Smooth muscle cell (in vitro differentiated cells): ENCODE results near the gene PRF1. TPM values are rescaled to one million over a fixed set of nuclear protein-coding genes. Genes with fewer than 3 reads are reported as not detected.

Source experiments
- DNase-seq: peaks from one replicate; lab custom pipeline; 2025; ENCODE audit not compliant: unreplicated experiment; lab: John Stamatoyannopoulos, UW
- H2AFZ ChIP-seq: fragments of 200-600 bp; sonication (generic); 2 replicates; pipeline ENCODE4 v1.6.0; 2016; ENCODE audit warnings: antibody characterized with exemption, low read depth, mild to moderate bottlenecking
- H3F3A ChIP-seq: fragments of 200-600 bp; sonication (generic); 2 replicates; pipeline ENCODE4 v1.6.0; 2017; ENCODE audit warnings: antibody characterized with exemption, low read depth
- H3K27ac ChIP-seq: fragments of 200-600 bp; sonication (generic); 2 replicates; pipeline ENCODE4 v1.5.1; 2016; ENCODE audit warnings: low read depth, mild to moderate bottlenecking
- H3K27me3 ChIP-seq: fragments of 200-600 bp; sonication (generic); 2 replicates; pipeline ENCODE4 v1.6.1; 2016; ENCODE audit warnings: low read depth, mild to moderate bottlenecking
- H3K36me3 ChIP-seq: fragments of 200-600 bp; sonication (generic); 2 replicates; pipeline ENCODE4 v1.5.1; 2016; ENCODE audit warnings: low read depth
- H3K4me1 ChIP-seq: fragments of 200-600 bp; sonication (generic); 2 replicates; pipeline ENCODE4 v1.5.1; 2016; ENCODE audit warnings: low read depth
- H3K4me2 ChIP-seq: fragments of 200-600 bp; sonication (generic); 2 replicates; pipeline ENCODE4 v1.6.0; 2016; ENCODE audit warnings: mild to moderate bottlenecking
- H3K4me3 ChIP-seq: fragments of 200-600 bp; sonication (generic); 2 replicates; pipeline ENCODE4 v1.5.1; 2016; ENCODE audit warnings: mild to moderate bottlenecking
- H3K79me2 ChIP-seq: fragments of 200-600 bp; sonication (generic); 2 replicates; pipeline ENCODE4 v1.6.0; 2016; ENCODE audit warnings: low read depth, mild to moderate bottlenecking
- H3K9ac ChIP-seq: fragments of 200-600 bp; sonication (generic); 2 replicates; pipeline ENCODE4 v1.6.0; 2016; ENCODE audit warnings: low read depth
- H3K9me3 ChIP-seq: fragments of 200-600 bp; sonication (generic); replicated peaks from 2 replicates; pipeline ENCODE4 v1.5.1; 2016; ENCODE audit warnings: low read depth
- H4K20me1 ChIP-seq: fragments of 200-600 bp; sonication (generic); 2 replicates; pipeline ENCODE4 v1.6.0; 2016; ENCODE audit warnings: low read depth
- WGBS: methylation state at CpG from one replicate; pipeline ENCODE4 v1.1.7; 2016; ENCODE audit warnings: low lambda C conversion rate; 5-methylcytosine and 5-hydroxymethylcytosine counted together
- polyA plus RNA-seq: library from polyadenylated mRNA; unstranded; fragments of >200 nt; fragmentation: Nextera tagmentation; extraction: Ambion mirVana; gene quantifications from 2 replicates; pipeline ENCODE4 v1.2.1, GENCODE V29; 2016
- total RNA-seq: library from RNA; depleted of rRNA; stranded (reverse); fragments of >200 nt; gene quantifications from 2 replicates; pipeline ENCODE4 v1.2.3, GENCODE V29; 2014
- TF ChIP-seq, protein P1 (sequence below): fragments of 200-600 bp; sonication (generic); IDR thresholded peaks from 2 replicates; pipeline ENCODE4 v1.5.1; 2017; ENCODE audit warnings: borderline replicate concordance, mild to moderate bottlenecking, antibody characterized with exemption; ENCODE audit not compliant: insufficient read depth, poor library complexity, severe bottlenecking

PRF1 gene
- total and polyA plus RNA-seq, 2 experiments from 2014 or later, result not detected

DNA sequence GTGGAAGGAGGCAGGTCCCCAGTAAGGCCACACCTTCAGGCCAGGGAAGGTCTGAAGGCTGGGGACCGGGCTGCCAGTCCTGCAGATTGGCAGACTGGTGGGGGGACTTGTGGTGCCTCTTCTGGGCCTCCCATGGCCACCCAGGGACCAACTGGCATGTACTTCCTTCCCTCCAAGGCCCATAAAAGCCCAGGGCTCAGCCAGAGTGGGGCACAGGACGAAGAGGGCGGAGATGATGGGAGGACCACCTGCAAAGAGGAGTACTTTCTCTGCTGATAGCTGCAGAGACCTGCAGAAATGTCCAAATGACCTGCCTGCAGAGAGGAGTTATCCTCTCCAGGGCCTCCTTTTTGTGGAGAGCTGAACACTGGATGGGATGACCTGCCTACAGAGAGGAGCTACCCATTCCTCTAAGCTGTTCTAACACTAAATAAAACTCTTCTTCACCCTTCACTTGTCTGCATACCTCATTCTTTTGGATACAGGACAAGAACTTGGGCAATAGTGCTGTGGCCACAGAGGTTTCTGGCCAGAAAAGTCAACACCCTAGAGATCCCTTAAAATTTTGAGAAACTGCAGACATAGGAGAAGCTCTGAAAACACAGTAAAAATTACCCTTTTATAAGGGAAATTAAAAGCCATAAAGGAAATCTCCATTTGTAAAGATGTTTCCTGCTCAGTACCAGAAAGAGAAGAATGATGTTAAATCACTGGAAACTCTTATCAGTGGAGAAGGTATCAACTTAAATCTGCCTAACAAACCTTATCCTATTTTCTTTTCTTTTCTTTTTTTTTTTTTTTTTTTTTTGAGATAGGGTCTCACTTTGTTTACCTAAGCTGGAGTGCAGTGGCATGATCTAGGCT lies 20.7 kb upstream of the PRF1 start:
- no peak for DNase-seq
- no peak overlapping the region for H2AFZ ChIP-seq
- 86% methylated on average over 3 of the region's 3 CpGs for whole genome bisulfite sequencing

DNA sequence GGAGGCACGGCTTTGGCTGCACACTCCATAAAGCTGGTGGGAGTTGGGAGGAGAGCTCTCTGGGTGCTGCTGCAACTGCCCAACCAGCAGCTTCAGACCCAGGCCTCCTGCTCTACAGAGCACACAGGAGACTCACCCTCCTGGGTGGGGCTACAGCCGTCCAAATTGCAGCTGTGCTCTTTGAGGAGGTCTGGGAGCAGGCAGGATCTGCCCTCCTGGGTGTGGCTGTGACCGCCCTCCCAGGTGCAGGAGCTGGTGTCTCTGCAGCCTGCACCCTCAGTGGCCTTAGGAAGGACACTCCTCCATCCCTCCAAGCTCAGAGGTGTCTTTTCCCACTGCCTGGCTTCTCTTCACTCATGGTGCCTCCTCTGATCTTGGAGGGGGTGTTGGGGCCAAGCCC lies 20.0 kb upstream of the PRF1 start:
- H3K27ac ChIP-seq, result no peak overlapping the region
- WGBS, result 83% methylated on average over 3 of the region's 3 CpGs
- H3K36me3 ChIP-seq, result no peaks in the 10 kb centered on the region
- TF ChIP-seq, protein P1, sequence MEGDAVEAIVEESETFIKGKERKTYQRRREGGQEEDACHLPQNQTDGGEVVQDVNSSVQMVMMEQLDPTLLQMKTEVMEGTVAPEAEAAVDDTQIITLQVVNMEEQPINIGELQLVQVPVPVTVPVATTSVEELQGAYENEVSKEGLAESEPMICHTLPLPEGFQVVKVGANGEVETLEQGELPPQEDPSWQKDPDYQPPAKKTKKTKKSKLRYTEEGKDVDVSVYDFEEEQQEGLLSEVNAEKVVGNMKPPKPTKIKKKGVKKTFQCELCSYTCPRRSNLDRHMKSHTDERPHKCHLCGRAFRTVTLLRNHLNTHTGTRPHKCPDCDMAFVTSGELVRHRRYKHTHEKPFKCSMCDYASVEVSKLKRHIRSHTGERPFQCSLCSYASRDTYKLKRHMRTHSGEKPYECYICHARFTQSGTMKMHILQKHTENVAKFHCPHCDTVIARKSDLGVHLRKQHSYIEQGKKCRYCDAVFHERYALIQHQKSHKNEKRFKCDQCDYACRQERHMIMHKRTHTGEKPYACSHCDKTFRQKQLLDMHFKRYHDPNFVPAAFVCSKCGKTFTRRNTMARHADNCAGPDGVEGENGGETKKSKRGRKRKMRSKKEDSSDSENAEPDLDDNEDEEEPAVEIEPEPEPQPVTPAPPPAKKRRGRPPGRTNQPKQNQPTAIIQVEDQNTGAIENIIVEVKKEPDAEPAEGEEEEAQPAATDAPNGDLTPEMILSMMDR, result no peak
- no peaks in the 10 kb centered on the region for H3K27me3 ChIP-seq
- H4K20me1 ChIP-seq, result no peaks in the 10 kb centered on the region
- H3K4me1 ChIP-seq, result no peaks in the 10 kb centered on the region
- peaks cover 9% of the 10 kb centered on the region for H3K9me3 ChIP-seq
- no peak overlapping the region for H3K4me2 ChIP-seq
- no peaks in the 10 kb centered on the region for H3F3A ChIP-seq
- H3K79me2 ChIP-seq, result no peaks in the 10 kb centered on the region
- no peak overlapping the region for H3K4me3 ChIP-seq
- H2AFZ ChIP-seq, result no peak overlapping the region
- DNase-seq, result no peak
- no peak overlapping the region for H3K9ac ChIP-seq

More for the DNA sequence above, 20.7 kb upstream of the PRF1 start:
- H3K79me2 ChIP-seq, result no peaks in the 10 kb centered on the region
- no peaks in the 10 kb centered on the region for H3K36me3 ChIP-seq
- H3K9ac ChIP-seq, result no peak overlapping the region
- H3K27me3 ChIP-seq, result no peaks in the 10 kb centered on the region
- no peaks in the 10 kb centered on the region for H4K20me1 ChIP-seq
- no peak overlapping the region for H3K27ac ChIP-seq
- H3F3A ChIP-seq, result no peaks in the 10 kb centered on the region
- H3K9me3 ChIP-seq, result peaks cover 9% of the 10 kb centered on the region
- no peaks in the 10 kb centered on the region for H3K4me1 ChIP-seq
- H3K4me3 ChIP-seq, result no peak overlapping the region
- H3K4me2 ChIP-seq, result no peak overlapping the region
- TF ChIP-seq, protein P1, result no peak

DNA sequence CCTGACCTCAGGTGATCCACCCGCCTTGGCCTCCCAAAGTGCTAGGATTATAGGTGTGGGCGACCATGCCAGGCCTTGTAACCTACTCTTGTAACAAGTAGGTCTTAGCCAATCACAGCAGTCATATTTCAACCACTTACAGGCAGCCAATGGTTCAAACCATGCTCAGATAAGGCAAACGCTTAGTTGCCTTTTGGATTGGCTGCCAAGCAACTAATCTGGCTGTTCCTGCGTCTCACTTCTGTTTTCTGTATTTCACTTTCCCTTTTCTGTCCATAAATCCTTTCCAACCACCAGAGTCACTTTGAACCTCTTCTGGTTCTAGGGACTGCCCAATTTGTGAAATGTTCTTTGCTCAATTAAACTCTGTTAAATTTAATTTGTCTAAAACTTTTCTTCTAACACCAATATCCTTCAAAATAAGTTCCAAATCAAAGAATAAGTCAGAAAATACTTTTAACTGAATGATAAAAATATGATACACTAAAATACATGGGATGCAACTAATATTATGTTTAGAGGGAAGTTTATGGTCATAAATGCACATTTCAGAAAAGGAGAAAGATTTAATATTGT lies 19.1 kb upstream of the PRF1 start:
- H2AFZ ChIP-seq, result no peak overlapping the region
- DNase-seq, result no peak
- no peak overlapping the region for H3K4me3 ChIP-seq
- TF ChIP-seq, protein P1, result no peak
- 82% methylated on average over 4 of the region's 4 CpGs for WGBS
- H3K9me3 ChIP-seq, result peaks cover 9% of the 10 kb centered on the region
- no peak overlapping the region for H3K4me2 ChIP-seq
- no peaks in the 10 kb centered on the region for H3F3A ChIP-seq
- H3K4me1 ChIP-seq, result no peaks in the 10 kb centered on the region
- H3K27ac ChIP-seq, result no peak overlapping the region
- H3K36me3 ChIP-seq, result no peaks in the 10 kb centered on the region
- no peaks in the 10 kb centered on the region for H3K27me3 ChIP-seq
- no peak overlapping the region for H3K9ac ChIP-seq
- no peaks in the 10 kb centered on the region for H3K79me2 ChIP-seq
- H4K20me1 ChIP-seq, result no peaks in the 10 kb centered on the region

DNA sequence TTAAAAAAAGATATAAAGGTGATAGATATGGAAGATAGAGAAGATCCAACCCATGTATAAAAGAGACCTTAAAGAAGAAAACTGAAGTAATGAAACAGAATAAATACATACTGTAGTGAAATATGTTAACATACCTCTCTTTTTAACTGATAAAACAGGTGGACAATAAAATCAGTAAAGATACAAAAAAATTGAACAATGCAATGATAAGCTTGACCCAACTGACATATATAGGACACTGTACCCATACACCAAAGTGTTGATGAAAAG lies 17.4 kb upstream of the PRF1 start:
- H3F3A ChIP-seq, result no peaks in the 10 kb centered on the region
- H3K4me1 ChIP-seq, result no peaks in the 10 kb centered on the region
- no peak for DNase-seq
- no peak overlapping the region for H3K4me3 ChIP-seq
- no peak overlapping the region for H3K9ac ChIP-seq
- H3K27ac ChIP-seq, result no peak overlapping the region
- no peak overlapping the region for H3K4me2 ChIP-seq
- no peaks in the 10 kb centered on the region for H4K20me1 ChIP-seq
- H3K36me3 ChIP-seq, result no peaks in the 10 kb centered on the region
- H3K27me3 ChIP-seq, result no peaks in the 10 kb centered on the region
- TF ChIP-seq, protein P1, result no peak
- H3K9me3 ChIP-seq, result peaks cover 9% of the 10 kb centered on the region
- H3K79me2 ChIP-seq, result no peaks in the 10 kb centered on the region
- H2AFZ ChIP-seq, result no peak overlapping the region
